Esophagus squamous epithelium (tissue), 5 donors: ENCODE results near the gene RPP30. TPM values are rescaled to one million over a fixed set of nuclear protein-coding genes. Genes with fewer than 3 reads are reported as not detected.

Experiments used
- DNase-seq: peaks from one replicate; lab custom pipeline; 2025; lab: John Stamatoyannopoulos, UW
- H3K27ac ChIP-seq, 4 donors: fragments of 200-600 bp; sonication (generic); one replicate each; pipeline ENCODE4 v1.5.1; 2016 to 2019; ENCODE audit warnings: mild to moderate bottlenecking in 1 of 4
- H3K27me3 ChIP-seq, 4 donors: fragments of 200-600 bp; sonication (generic); 1 replicate in 3 of 4; 2 replicates in 1 of 4; pipeline versions ENCODE4 v1.5.1 to v1.6.0; 2017 to 2021; ENCODE audit warnings: antibody characterized with exemption in 1 of 4
- H3K36me3 ChIP-seq, 3 donors: fragments of 200-600 bp; sonication (generic); one replicate each; pipeline ENCODE4 v1.5.1; 2016 to 2019
- H3K4me1 ChIP-seq, 3 donors: fragments of 200-600 bp; sonication (generic); one replicate each; pipeline ENCODE4 v1.5.1; 2017 to 2019
- H3K4me3 ChIP-seq, 4 donors: fragments of 200-600 bp; sonication (generic); 1 replicate in 3 of 4; 2 replicates in 1 of 4; pipeline ENCODE4 v1.5.1; 2016 to 2019; ENCODE audit warnings: mild to moderate bottlenecking in 2 of 4, moderate library complexity in 1 of 4
- H3K9me3 ChIP-seq, 3 donors: fragments of 200-600 bp; sonication (generic); one replicate each; pipeline ENCODE4 v1.5.1; 2016 to 2019
- CTCF ChIP-seq, 6 experiments: fragments of 450-650 bp in 4 of 6; fragments of 200-600 bp in 2 of 6; sonication (generic) in 2 of 6; IDR thresholded peaks; one replicate each; pipeline ENCODE4 v1.5.1; 2016 to 2019; ENCODE audit warnings: antibody characterized with exemption in 6 of 6, mild to moderate bottlenecking in 4 of 6, moderate library complexity in 4 of 6
- POLR2A ChIP-seq, 4 donors: fragments of 450-650 bp; IDR thresholded peaks; one replicate each; pipeline ENCODE4 v1.6.1; 2017; ENCODE audit warnings: antibody characterized with exemption in 4 of 4, mild to moderate bottlenecking in 4 of 4, moderate library complexity in 3 of 4
- WGBS, 2 donors: methylation state at CpG; one replicate each; pipeline ENCODE4 v1.1.5; 2018; 5-methylcytosine and 5-hydroxymethylcytosine counted together
- intact Hi-C: fragments of 100-400 bp; cut with DNase I; formaldehyde crosslinking; loops from one replicate; pipeline ENCODE4 v1.15.0; 2022
- total RNA-seq, 4 donors: library from RNA; depleted of rRNA; stranded (reverse); fragments of >200 nt; gene quantifications; one replicate each; pipeline ENCODE4 v1.1.0, GENCODE V29; 2016
- donor health status: DM: yes; HTN: yes; CAD: no.

Gene RPP30
- total RNA-seq, 4 donors from 2014 or later: 13.6 to 31.4 (median 22.9) TPM

- 52 to 64% methylated on average over 3 of the region's 3 CpGs for WGBS, 2 donors
Observed at GRCh38 chr10:90855126-90855525, 16.6 kb upstream of the RPP30 start.

GRCh38 chr10:90856261-90856660 lies 15.5 kb upstream of the RPP30 start:
- WGBS, 2 donors: 94 to 95% methylated on average over 2 to 3 of the region's 3 CpGs
- Histone ChIP-seq H3K27ac (no peak overlapping the region), H3K27me3 (peaks cover 0 to 60% (median 0%) of the 10 kb centered on the region in 4 donors), H3K36me3 (no peaks in the 10 kb centered on the region), H3K9me3 (peaks cover 0 to 2% (median 1%) of the 10 kb centered on the region in 3 donors), H3K4me1 (peaks cover 5 to 20% (median 7%) of the 10 kb centered on the region in 3 donors), H3K4me3 (peak overlapping the region in 2 of 4 donors; percentile 73 to 86)
- intact Hi-C loops: no loop called here
- TF ChIP-seq CTCF (IDR thresholded peaks at IDR 0.05): no peak
- TF ChIP-seq POLR2A (IDR thresholded peaks at IDR 0.05): no peak
- DNase-seq: no peak

More at GRCh38 chr10:90855126-90855525, 16.6 kb upstream of the RPP30 start:
- intact Hi-C loops: no loop called here
- Histone ChIP-seq H3K27me3 (peaks cover 0 to 60% (median 0%) of the 10 kb centered on the region in 4 donors), H3K36me3 (no peaks in the 10 kb centered on the region), H3K4me3 (no peak overlapping the region), H3K9me3 (peaks cover 0 to 14% (median 5%) of the 10 kb centered on the region in 3 donors), H3K4me1 (peaks cover 5 to 20% (median 7%) of the 10 kb centered on the region in 3 donors), H3K27ac (no peak overlapping the region)
- TF ChIP-seq CTCF (IDR thresholded peaks at IDR 0.05) (no peak), POLR2A (IDR thresholded peaks at IDR 0.05) (no peak)
- no peak for DNase-seq

- Histone ChIP-seq H3K27me3 (peaks cover 0 to 55% (median 0%) of the 10 kb centered on the region in 4 donors), H3K4me3 (peak overlapping the region; percentile 54 to 86 (median 68)), H3K27ac (peak overlapping the region in 3 of 4 donors; percentile 65 to 77 (median 76)), H3K36me3 (no peaks in the 10 kb centered on the region), H3K9me3 (no peaks in the 10 kb centered on the region), H3K4me1 (peaks cover 5 to 20% (median 7%) of the 10 kb centered on the region in 3 donors)
- 10 to 42% methylated on average over 16 to 41 of the region's 59 CpGs for whole genome bisulfite sequencing, 2 donors
- intact Hi-C loops: no loop called here
- no peak for DNase-seq
- TF ChIP-seq CTCF (IDR thresholded peaks at IDR 0.05): no peak
- no peak for TF ChIP-seq POLR2A (IDR thresholded peaks at IDR 0.05)
Observed at GRCh38 chr10:90856964-90857634, 14.7 kb upstream of the RPP30 start.

- H3K27me3 ChIP-seq: peaks cover 0 to 49% (median 0%) of the 10 kb centered on the region in 4 donors
- H3K4me3 ChIP-seq: peak within 1 kb of the TSS; percentile 54 to 86 (median 68)
- 2 to 11% methylated on average over 2 to 13 of the region's 104 CpGs for WGBS, 2 donors
- H3K36me3 ChIP-seq: no peaks in the 10 kb centered on the region
- DNase-seq: no peak
- peaks cover 5 to 20% (median 7%) of the 10 kb centered on the region in 3 donors for H3K4me1 ChIP-seq
- no peak for TF ChIP-seq POLR2A (IDR thresholded peaks at IDR 0.05)
- peak; percentile 34 to 76 (median 58) for TF ChIP-seq CTCF (IDR thresholded peaks at IDR 0.05)
- intact Hi-C loops: no loop called here
- H3K9me3 ChIP-seq: no peaks in the 10 kb centered on the region
- H3K27ac ChIP-seq: peak within 1 kb of the TSS; percentile 63 to 77 (median 70)
Observed at GRCh38 chr10:90857635-90858460, 13.9 kb upstream of the RPP30 start, which contains the start of gene HTR7. Gene HTR7, minus strand, starts transcription at chr10:90858039. Its CDS starts 368 bp downstream, at chr10:90857671.
